ENCODE data around the gene TMPRSS11E. TPM values are rescaled to one million over a fixed set of nuclear protein-coding genes. Genes with fewer than 3 reads are reported as not detected.

Gene TMPRSS11E
- total and polyA plus RNA-seq, 2 experiments from 2014 or later = not detected

DNA sequence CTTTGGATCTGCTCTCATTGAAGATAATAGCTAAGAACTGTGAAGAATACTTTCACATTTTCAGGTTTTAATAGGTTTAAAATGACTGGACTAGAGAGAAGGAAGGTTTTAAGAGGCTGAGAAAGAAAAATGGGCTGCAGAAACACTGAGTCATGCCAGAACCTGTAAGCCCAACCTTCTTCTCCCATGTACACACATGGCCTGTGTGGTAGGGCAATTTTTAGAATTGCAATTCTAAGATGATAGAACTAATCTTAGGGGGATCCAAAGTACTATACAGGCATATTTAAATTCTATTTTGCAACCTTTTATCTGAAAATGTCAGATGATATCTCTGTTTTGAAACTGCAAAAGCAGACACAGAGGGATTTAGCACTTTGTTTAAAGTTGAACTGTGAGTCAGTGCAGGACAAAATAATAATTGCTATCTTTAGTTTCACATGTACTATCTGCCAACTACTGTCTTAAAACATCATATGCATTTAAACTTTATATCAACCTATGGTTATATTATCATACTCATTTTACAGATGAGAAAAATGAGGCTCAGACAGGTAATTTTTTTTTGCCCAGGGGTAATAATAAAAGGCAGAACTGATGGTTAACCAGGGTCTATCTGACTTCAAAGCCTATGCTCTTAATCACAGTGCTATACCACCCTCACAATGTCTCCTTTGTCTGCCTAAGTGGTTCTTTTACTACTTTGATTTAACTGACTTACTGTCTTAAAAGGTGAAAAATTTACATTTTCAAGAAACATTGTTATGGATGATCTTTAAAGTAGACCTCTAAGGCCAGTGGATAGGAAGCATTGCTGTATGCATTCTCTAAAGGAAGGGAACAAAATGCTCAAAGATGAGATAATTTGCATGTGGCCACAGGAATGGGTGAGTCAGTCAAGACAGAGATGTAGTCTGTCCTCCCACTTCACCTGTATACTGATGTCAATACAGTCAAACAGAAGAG lies 4.3 kb downstream of the TMPRSS11E start:
- Histone ChIP-seq H3K4me1 (ENCODE audit: insufficient read depth) (no peaks in the 10 kb centered on the region), H3K9me3 (ENCODE audit: low read depth) (no peaks in the 10 kb centered on the region), H3K4me3 (no peak overlapping the region), H3K27me3 (replicated peaks; ENCODE audit: insufficient read depth) (peaks cover 29% of the 10 kb centered on the region; the same call in 1 of the 2 replicates), H3K9ac (no peak overlapping the region), H4K20me1 (ENCODE audit: insufficient read depth) (no peaks in the 10 kb centered on the region), H3K4me2 (ENCODE audit: unreplicated experiment) (no peak overlapping the region), H3K36me3 (ENCODE audit: low read depth) (no peaks in the 10 kb centered on the region), H3K27ac (no peak overlapping the region), H2AFZ (no peak overlapping the region), H3F3A (ENCODE audit: insufficient read depth) (no peaks in the 10 kb centered on the region), H3K79me2 (ENCODE audit: insufficient read depth) (no peaks in the 10 kb centered on the region), H3K9me2 (ENCODE audit: insufficient read depth) (no peaks in the 10 kb centered on the region)
- TF ChIP-seq EZH2 (IDR thresholded peaks at IDR 0.05; ENCODE audit: insufficient read depth, poor library complexity, severe bottlenecking) = no peak
- TF ChIP-seq EZH2phosphoT487 (IDR thresholded peaks at IDR 0.05; ENCODE audit: insufficient read depth, low read depth) = no peak
- peak; percentile 25 for DNase-seq
- in situ Hi-C loops (cut with MboI) = no loop called here

DNA sequence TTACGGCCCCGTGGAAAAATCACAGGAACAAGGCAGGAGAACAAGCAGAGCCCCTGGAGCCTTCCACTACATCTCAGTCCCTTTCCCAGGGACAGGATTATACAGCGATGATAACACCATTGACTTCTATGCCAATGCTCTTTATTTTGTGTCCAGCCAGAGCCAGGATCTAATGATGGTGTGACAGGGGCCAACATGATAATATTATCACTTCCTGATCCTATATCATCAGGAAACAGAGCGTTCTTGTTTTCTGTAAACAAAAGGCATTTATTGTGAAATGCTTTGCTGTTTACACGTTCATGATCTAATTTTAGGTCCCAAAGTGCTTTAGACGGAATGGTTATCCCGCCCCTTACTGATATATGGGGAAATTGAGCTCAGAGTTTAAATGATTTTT lies 12.8 kb downstream of the TMPRSS11E start:
- H4K20me1 ChIP-seq (ENCODE audit: insufficient read depth) = no peaks in the 10 kb centered on the region

DNA sequence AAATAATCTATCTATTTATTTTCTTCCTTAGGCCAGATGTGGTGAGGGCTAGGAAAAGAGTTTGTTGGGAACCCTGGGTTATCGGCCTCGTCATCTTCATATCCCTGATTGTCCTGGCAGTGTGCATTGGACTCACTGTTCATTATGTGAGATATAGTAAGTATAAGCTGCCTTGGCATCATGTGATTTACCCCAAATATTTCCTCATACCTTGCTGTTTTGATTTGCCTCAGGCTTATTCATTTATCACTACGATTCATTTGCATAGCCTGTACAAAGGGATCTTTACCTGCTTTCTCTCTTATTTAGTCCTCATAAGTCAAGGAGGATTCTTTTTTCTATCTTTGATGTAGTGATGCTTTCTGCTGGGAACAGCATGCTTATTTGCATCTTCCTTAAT lies 14.5 kb downstream of the TMPRSS11E start:
- H3F3A ChIP-seq (ENCODE audit: insufficient read depth) = peaks cover 22% of the 10 kb centered on the region

More for the DNA sequence above, 12.8 kb downstream of the TMPRSS11E start:
- Histone ChIP-seq H3K4me3 (no peak overlapping the region), H3K4me1 (ENCODE audit: insufficient read depth) (peaks cover 16% of the 10 kb centered on the region), H3K79me2 (ENCODE audit: insufficient read depth) (no peaks in the 10 kb centered on the region), H3K9ac (no peak overlapping the region), H3K27me3 (replicated peaks; ENCODE audit: insufficient read depth) (0 out of 2 replicates have a peak, but pooled peaks cover 3% of the 10 kb centered on the region), H3K36me3 (ENCODE audit: low read depth) (no peaks in the 10 kb centered on the region), H3K9me3 (ENCODE audit: low read depth) (no peaks in the 10 kb centered on the region), H3K27ac (no peak overlapping the region), H3K4me2 (ENCODE audit: unreplicated experiment) (no peak overlapping the region), H3F3A (ENCODE audit: insufficient read depth) (0 out of 2 replicates have a peak, but pooled peaks cover 7% of the 10 kb centered on the region), H2AFZ (no peak overlapping the region), H3K9me2 (ENCODE audit: insufficient read depth) (no peaks in the 10 kb centered on the region)
- TF ChIP-seq EZH2 (IDR thresholded peaks at IDR 0.05; ENCODE audit: insufficient read depth, poor library complexity, severe bottlenecking) = no peak
- TF ChIP-seq EZH2phosphoT487 (IDR thresholded peaks at IDR 0.05; ENCODE audit: insufficient read depth, low read depth) = no peak
- DNase-seq = no peak
- WGBS, 2 experiments (ENCODE audit: low coverage in 1 of 2, low lambda C conversion rate in 2 of 2, missing lambda C conversion rate in 2 of 2) = 48% methylated on average over 7 of the region's 7 CpGs
- in situ Hi-C loops (cut with MboI) = no loop called here

DNA sequence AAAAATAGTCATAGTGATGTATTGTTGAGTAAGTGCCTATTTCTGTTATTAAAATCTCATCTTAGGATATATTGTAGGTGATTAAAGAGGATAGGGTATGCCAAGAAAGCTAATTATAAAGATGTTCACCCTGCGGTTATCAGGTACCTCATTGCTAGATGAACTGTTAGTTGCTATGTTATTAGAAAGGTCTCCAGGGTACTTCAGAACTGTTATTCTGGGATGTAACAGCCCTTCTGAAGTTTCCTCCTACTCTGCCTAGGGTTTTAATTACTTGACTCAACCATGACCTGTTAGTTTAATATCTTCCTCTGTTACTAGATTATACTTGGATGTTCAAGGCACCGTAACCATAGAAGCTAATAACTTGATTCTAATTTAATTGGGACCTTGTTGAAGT lies 15.4 kb downstream of the TMPRSS11E start:
- Histone ChIP-seq H3K4me2 (ENCODE audit: unreplicated experiment) (no peak overlapping the region), H3K36me3 (ENCODE audit: low read depth) (no peaks in the 10 kb centered on the region), H2AFZ (no peak overlapping the region), H3K27me3 (replicated peaks; ENCODE audit: insufficient read depth) (no peaks in the 10 kb centered on the region), H3K79me2 (ENCODE audit: insufficient read depth) (no peaks in the 10 kb centered on the region), H3K4me1 (ENCODE audit: insufficient read depth) (peaks cover 39% of the 10 kb centered on the region), H3K9me3 (ENCODE audit: low read depth) (no peaks in the 10 kb centered on the region), H3K27ac (no peak overlapping the region), H3F3A (ENCODE audit: insufficient read depth) (peaks cover 30% of the 10 kb centered on the region), H3K9ac (no peak overlapping the region), H3K9me2 (ENCODE audit: insufficient read depth) (no peaks in the 10 kb centered on the region), H3K4me3 (no peak overlapping the region), H4K20me1 (ENCODE audit: insufficient read depth) (no peaks in the 10 kb centered on the region)
- WGBS, 2 experiments (ENCODE audit: low coverage in 1 of 2, low lambda C conversion rate in 2 of 2, missing lambda C conversion rate in 2 of 2) = 75 to 77% methylated on average over 2 of the region's 2 CpGs
- DNase-seq = no peak
- in situ Hi-C loops (cut with MboI) = no loop called here
- TF ChIP-seq EZH2 (IDR thresholded peaks at IDR 0.05; ENCODE audit: insufficient read depth, poor library complexity, severe bottlenecking) (no peak), EZH2phosphoT487 (IDR thresholded peaks at IDR 0.05; ENCODE audit: insufficient read depth, low read depth) (no peak)

More for the DNA sequence above, 14.5 kb downstream of the TMPRSS11E start:
- no peak overlapping the region for H3K4me2 ChIP-seq (ENCODE audit: unreplicated experiment)
- no peaks in the 10 kb centered on the region for H3K27me3 ChIP-seq (replicated peaks; ENCODE audit: insufficient read depth)
- TF ChIP-seq EZH2phosphoT487 (IDR thresholded peaks at IDR 0.05; ENCODE audit: insufficient read depth, low read depth) = no peak
- no peak for TF ChIP-seq EZH2 (IDR thresholded peaks at IDR 0.05; ENCODE audit: insufficient read depth, poor library complexity, severe bottlenecking)
- in situ Hi-C loops (cut with MboI) = no loop called here
- H3K36me3 ChIP-seq (ENCODE audit: low read depth) = no peaks in the 10 kb centered on the region
- H2AFZ ChIP-seq = no peak overlapping the region
- no peak for DNase-seq
- no peaks in the 10 kb centered on the region for H3K9me2 ChIP-seq (ENCODE audit: insufficient read depth)
- 83% methylated on average over 3 of the region's 3 CpGs for WGBS, 2 experiments (ENCODE audit: low coverage in 1 of 2, low lambda C conversion rate in 2 of 2, missing lambda C conversion rate in 2 of 2)
- no peaks in the 10 kb centered on the region for H4K20me1 ChIP-seq (ENCODE audit: insufficient read depth)
- no peak overlapping the region for H3K4me3 ChIP-seq
- no peaks in the 10 kb centered on the region for H3K9me3 ChIP-seq (ENCODE audit: low read depth)
- peaks cover 32% of the 10 kb centered on the region for H3K4me1 ChIP-seq (ENCODE audit: insufficient read depth)
- no peak overlapping the region for H3K27ac ChIP-seq
- no peaks in the 10 kb centered on the region for H3K79me2 ChIP-seq (ENCODE audit: insufficient read depth)
- no peak overlapping the region for H3K9ac ChIP-seq

Data from GM23248 (cell line).